Renal cortex interstitium (tissue), 11 donors: ENCODE results near the gene KL. TPM values are rescaled to one million over a fixed set of nuclear protein-coding genes. Genes with fewer than 3 reads are reported as not detected.

ENCODE experiments used
- DNase-seq, 11 donors: peaks; one replicate each; pipeline ENCODE4 v3.0.0-alpha.2; 2013; ENCODE audit warnings: low read depth in 9 of 11, low spot score in 4 of 11; ENCODE audit errors: extremely low read depth in 1 of 11
- polyA plus RNA-seq, 3 donors: library from polyadenylated mRNA; unstranded; fragments of 120-200 nt; gene quantifications; one replicate each; pipeline ENCODE4 v1.2.1, GENCODE V29; 2013; ENCODE audit not compliant: insufficient read length in 3 of 3

KL gene
- polyA plus RNA-seq, 3 donors: 34.5 to 62.0 (median 41.8) TPM

DNA sequence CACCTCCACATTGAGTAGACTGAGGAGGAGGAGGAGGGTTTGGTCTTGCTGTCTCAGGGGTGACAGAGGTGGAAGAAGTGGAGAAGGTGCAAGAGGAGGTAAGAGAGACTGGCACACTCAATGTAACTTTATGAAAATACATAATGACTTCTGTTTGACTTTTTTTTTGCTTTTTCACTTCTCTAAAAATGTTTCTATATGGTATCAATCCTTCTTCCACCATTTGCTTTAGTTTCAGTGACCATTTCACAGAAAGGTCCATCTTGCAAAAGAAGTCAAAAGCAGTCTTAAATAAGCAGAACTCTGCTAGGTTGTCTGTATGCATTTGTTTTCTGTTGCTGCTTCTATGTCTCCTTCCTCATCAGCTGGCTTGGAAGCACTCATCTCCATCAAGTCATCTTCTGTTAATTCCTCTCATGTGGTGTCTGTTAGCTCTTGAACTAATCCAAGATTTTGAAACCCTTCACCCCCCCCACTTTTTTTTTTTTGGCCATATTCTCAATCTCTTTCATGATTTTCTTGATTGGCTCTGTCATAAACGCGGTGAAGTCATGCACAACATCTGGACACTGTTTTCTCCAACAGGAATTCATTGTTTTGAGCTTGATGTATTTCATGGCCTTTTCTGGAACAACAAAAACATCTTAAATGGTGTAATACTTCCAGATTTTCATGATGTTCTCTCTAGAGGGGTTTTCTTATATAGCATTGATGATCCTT lies 80.8 kb downstream of the KL start:
- no peak for DNase-seq

DNA sequence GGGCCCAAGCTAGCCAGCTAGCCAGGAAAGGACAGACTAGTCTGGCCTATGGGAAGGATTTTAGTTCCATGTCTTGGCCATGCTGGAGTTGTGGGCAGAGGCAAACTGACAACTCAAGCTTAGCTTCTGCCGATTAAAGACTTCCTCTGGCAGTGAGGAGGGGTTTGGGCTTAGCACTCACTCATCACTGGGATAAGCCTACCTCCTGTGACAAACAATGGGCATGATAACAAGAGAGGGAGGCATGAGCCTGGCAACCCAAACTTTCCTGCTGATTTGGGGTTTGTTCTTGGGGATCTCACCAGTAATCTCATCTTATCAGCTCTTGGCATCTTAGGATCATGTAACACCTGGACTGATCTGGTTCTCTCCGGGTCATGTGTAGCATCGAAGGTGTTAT lies 83.6 kb downstream of the KL start:
- no peak for DNase-seq

GRCh38 chr13:33100886-33101285 lies 84.7 kb downstream of the KL start:
- no peak for DNase-seq

GRCh38 chr13:33101835-33102234 lies 85.6 kb downstream of the KL start:
- DNase-seq: no peak

DNA sequence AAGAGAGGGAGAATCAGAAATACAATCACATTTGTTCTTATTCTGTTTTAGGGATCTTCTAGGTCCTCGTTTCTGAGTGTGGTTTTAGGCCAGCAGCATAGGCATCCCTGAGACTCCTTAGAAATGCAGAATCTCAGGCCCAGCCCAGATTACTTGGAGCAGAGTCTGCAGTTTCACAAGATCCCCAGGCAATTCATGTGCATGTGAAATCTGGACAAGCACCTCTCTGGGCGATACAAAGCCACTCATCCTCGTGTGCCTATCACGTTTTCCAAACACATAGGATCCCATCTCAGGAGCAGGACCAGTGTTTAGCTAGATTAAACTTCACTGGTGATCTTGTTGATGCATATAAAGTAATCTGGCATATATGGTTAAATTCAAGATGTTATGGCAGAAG lies 87.2 kb downstream of the KL start:
- DNase-seq: no peak

GRCh38 chr13:33105387-33106005 lies 89.3 kb downstream of the KL start:
- no peak for DNase-seq

DNA sequence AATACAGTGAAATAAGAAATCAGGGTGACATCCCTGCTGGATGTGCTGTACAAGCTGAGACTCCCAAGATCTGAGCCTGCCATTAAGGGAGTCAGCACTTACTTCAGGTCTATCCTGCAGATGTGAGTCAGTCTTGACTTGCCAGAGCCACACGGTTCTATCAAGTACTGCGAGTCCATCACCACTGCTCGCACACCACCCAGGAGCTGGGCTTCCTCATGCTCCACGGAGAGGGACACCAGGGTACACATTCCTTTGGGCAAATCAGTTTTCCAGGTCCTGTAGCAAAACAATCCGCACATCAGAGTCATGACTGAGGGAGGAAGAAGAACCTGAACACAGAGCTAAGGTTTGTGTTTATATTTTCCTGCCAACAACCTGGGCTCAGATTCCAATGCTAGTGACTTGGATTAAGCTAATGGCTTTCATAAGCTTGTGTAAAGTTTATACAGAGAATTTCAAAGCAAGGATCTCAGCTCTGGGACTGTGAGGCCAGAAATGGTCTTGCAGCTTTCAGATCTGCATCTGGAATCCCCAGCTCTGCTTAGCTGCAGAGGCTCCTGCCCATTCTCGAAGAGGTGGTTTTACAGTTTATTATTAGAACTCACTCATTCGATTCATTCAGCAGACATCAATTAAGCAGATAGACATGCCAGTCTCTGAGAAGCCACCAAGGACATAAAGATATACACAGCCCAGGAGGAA lies 90.6 kb downstream of the KL start:
- DNase-seq: no peak

- no peak for DNase-seq
Observed at GRCh38 chr13:33107361-33107760, 91.1 kb downstream of the KL start.

DNA sequence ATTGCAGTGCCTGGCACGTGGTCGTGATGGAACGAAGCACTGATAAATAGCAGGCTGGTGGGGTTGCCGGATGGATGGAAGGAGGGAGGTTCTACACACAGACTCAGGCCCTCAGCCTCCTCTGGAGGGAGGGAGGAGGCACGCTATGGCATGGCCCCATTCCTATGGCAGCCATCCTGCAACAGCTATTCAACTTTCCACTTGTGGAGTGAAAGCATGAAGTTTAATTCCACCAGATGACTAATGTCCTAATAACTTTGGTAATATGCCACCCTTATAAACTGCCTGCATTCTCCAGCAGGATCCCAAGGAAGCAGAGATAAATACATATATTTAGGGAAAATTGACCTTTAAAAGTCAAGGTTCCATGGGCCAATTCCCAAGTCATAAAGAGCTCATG lies 92.4 kb downstream of the KL start:
- no peak for DNase-seq

GRCh38 chr13:33109271-33109697 lies 93.1 kb downstream of the KL start:
- no peak for DNase-seq

DNA sequence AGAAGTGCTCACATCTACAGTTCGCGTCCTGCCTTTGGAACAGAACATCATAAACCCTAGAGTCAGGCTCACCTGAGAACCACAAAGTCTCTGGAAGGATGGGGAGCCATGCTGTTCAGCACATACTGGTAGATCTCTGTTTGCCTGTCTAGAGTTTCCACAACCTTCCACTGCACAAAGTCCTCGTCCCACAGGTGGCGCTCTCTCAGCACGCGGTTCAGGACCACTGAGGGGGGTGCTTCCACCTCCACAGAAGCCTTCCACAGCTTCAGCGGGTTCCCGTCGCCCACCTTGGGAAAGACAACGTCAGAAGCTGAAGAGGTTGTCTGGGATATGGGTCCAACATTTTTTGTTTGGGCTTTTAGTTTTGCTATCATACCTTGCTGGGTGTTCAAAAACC lies 93.6 kb downstream of the KL start:
- DNase-seq: no peak

DNA sequence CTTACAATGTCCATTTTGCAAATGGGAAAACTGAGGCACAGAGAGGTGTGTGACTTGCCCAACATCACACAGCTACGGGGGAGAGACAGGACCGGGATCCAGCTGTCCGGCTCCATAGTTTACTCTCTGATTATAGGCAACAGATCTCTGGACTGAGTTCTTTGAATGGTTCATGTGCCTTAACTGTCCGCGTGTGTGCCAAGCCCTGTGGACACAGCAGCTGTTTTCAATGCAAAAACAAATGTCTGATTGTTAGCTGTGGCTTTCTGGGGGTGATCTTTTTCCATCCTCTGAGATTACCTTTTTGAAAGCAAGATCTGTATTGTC lies 94.1 kb downstream of the KL start:
- DNase-seq: no peak

- no peak for DNase-seq
Observed at GRCh38 chr13:33110713-33111413, 94.6 kb downstream of the KL start.

DNA sequence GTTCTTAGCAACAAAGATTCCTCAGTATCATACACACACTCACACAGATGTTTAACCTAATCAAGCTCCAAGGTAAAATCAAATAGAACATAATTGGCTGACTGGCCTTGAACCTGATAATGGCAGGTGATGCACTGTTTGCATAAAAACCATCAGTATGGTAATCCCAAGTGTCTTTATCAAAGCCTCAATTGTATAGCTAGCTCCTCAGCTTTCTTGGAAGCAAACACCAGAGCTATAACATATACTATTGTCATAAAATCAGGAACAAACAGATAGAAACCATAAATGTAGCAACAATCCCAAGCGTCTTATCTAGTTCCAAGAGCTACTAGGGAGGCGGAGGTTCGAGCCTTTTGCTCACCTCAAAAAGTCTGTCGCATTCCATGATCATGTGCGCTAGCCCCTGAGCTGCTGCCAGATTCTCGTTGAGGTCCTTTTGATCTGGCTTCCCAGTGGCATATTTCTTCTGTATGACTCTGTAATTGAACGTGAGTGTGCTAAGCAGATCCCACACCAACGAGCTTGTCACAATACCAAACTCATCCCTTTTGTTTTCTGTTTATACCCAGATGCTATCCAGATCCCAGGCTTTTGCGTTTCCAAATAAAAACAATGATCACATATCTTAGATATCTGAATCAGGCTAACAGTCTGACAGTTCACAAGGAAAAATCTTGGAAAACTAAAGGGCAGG lies 95.3 kb downstream of the KL start:
- DNase-seq: no peak

GRCh38 chr13:33112766-33113165 lies 96.5 kb downstream of the KL start:
- no peak for DNase-seq

GRCh38 chr13:33114146-33114545 lies 97.9 kb downstream of the KL start:
- DNase-seq: no peak

- no peak for DNase-seq
Observed at GRCh38 chr13:33115274-33115673, 99.1 kb downstream of the KL start.
